Measurements from ENCODE around the gene CYSLTR2. TPM values are rescaled to one million over a fixed set of nuclear protein-coding genes. Genes with fewer than 3 reads are reported as not detected.

The CYSLTR2 gene
- total RNA-seq, 2 donors from 2014 or later, result 4.1 to 6.3 TPM

DNA sequence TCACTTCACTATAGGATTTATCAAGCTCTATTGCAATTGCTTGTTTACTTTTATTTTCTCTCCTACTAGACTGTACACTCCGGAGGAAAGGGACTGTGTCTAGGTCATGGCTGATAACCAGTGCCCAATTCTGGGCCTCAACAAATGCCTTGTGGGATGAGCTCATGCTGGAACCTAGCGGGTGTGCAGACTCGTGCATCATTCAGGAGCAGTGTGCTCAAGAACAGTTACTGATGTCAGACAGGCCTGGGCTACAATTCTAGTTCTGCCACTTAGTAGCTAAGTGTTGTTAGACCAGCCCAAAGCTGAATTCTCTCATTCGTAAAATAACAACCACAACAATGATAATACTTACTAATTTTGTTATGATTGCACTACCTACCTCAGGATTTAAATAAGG is 95.4 kb downstream of the CYSLTR2 start:
- DNase-seq (ENCODE audit: low spot score), result no peak
- Histone ChIP-seq H3K4me1 (peaks cover 0 to 30% of the 10 kb centered on the region in 2 donors), H3K9me3 (no peaks in the 10 kb centered on the region), H3K27me3 (no peaks in the 10 kb centered on the region), H3K4me3 (no peak overlapping the region), H3K27ac (peak overlapping the region; percentile 68 to 89), H3K36me3 (no peaks in the 10 kb centered on the region)
- TF ChIP-seq, protein P1, sequence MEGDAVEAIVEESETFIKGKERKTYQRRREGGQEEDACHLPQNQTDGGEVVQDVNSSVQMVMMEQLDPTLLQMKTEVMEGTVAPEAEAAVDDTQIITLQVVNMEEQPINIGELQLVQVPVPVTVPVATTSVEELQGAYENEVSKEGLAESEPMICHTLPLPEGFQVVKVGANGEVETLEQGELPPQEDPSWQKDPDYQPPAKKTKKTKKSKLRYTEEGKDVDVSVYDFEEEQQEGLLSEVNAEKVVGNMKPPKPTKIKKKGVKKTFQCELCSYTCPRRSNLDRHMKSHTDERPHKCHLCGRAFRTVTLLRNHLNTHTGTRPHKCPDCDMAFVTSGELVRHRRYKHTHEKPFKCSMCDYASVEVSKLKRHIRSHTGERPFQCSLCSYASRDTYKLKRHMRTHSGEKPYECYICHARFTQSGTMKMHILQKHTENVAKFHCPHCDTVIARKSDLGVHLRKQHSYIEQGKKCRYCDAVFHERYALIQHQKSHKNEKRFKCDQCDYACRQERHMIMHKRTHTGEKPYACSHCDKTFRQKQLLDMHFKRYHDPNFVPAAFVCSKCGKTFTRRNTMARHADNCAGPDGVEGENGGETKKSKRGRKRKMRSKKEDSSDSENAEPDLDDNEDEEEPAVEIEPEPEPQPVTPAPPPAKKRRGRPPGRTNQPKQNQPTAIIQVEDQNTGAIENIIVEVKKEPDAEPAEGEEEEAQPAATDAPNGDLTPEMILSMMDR (IDR thresholded peaks at IDR 0.05), result no peak

DNA sequence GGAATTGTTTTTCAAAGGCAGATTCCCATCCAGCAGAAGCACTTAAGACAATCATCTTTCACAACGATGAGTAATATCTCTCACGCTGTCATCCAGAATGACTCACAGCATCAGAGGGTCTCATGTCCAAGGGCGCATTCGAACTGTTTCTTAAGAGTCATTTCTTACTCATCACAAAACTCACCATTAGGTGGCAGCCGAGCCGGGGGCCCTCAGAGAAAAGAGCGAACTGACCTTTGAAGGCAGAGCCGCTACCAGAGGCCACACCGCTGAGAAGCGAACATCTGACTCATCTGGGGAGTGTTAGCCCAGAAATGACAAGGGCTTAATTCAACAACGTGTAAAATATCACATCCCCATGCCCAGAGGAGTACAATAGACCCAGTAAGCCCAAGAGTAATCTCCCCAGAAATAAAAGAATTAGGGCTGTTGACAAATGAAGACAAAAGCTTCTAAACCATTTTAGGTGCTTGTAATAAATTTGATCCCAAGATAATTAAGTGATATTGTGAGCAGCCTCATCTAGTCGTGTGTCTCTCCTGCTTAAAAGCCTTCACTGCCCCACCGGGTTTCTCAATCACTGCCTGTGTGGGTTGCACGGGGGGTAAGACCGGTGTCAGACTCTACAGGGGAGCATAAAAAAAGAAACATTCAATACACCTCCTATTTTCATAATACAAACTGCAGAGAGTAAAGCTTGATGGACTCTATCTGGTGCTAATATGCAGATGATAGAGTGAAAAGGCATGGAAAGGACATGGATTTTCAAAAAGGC is 96.2 kb downstream of the CYSLTR2 start:
- no peaks in the 10 kb centered on the region for H3K36me3 ChIP-seq
- H3K4me3 ChIP-seq, result no peak overlapping the region
- DNase-seq (ENCODE audit: low spot score), result peak; percentile 97
- H3K9me3 ChIP-seq, result no peaks in the 10 kb centered on the region
- no peaks in the 10 kb centered on the region for H3K27me3 ChIP-seq
- TF ChIP-seq, protein P1 (IDR thresholded peaks at IDR 0.05), result peak; percentile 28 to 64
- peaks cover 0 to 30% of the 10 kb centered on the region in 2 donors for H3K4me1 ChIP-seq
- peak overlapping the region; percentile 68 to 89 for H3K27ac ChIP-seq

- H3K36me3 ChIP-seq, result no peaks in the 10 kb centered on the region
- peak; percentile 70 for DNase-seq (ENCODE audit: low spot score)
- no peaks in the 10 kb centered on the region for H3K9me3 ChIP-seq
- no peaks in the 10 kb centered on the region for H3K27me3 ChIP-seq
- H3K4me3 ChIP-seq, result no peak overlapping the region
- peak overlapping the region; percentile 68 to 89 for H3K27ac ChIP-seq
- TF ChIP-seq, protein P1 (IDR thresholded peaks at IDR 0.05), result peak in 1 of 2 donors; percentile 14
- H3K4me1 ChIP-seq, result peaks cover 0 to 30% of the 10 kb centered on the region in 2 donors
These were observed 97.1 kb downstream of the CYSLTR2 start for GRCh38 chr13:48750588-48751383.

DNA sequence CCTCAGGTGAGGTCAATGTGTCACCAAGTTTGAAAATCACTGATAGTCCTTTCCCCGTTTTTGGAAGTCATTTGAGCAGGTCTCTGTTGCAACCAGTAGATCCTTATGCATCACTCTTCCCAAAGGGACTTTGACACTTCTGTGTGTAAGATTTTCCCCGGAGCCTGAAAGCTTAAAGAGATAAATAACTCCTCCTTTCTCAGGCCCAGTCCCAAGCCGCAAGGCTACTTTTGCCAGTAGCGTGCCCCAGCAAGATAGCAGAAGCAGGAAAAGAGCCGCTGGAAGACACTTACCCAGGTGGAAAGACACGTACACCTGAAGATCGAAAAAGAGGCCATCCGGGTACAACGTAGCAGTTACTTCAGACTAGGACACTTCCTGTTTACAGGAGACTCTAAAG is 106.9 kb downstream of the CYSLTR2 start:
- Histone ChIP-seq H3K4me1 (no peaks in the 10 kb centered on the region), H3K9me3 (peaks cover 0 to 14% of the 10 kb centered on the region in 2 donors), H3K27me3 (no peaks in the 10 kb centered on the region), H3K27ac (no peak overlapping the region), H3K4me3 (no peak overlapping the region), H3K36me3 (no peaks in the 10 kb centered on the region)
- DNase-seq (ENCODE audit: low spot score), result no peak
- TF ChIP-seq, protein P1 (IDR thresholded peaks at IDR 0.05), result no peak

Other genes starting within 250 kb of the CYSLTR2 start
- 1 to 10 TPM; 6.1 to 9.3 TPM for gene LPAR6, start 240.8 kb upstream of the CYSLTR2 start, total RNA-seq
- 10 to 100 TPM in 1 of 2 donors, 1 to 10 TPM in 1; 5.2 to 13.4 TPM for gene RCBTB2, start 120.8 kb upstream of the CYSLTR2 start, total RNA-seq

Measured in right atrium auricular region (tissue), 2 donors.